ENCODE measurements around the gene PCBP3.
"Not testable (repeated sequence)": the region's sequence is repeated elsewhere in the genome, so short reads cannot be mapped to it uniquely, and the experiment has no call there.

PCBP3 gene

DNA sequence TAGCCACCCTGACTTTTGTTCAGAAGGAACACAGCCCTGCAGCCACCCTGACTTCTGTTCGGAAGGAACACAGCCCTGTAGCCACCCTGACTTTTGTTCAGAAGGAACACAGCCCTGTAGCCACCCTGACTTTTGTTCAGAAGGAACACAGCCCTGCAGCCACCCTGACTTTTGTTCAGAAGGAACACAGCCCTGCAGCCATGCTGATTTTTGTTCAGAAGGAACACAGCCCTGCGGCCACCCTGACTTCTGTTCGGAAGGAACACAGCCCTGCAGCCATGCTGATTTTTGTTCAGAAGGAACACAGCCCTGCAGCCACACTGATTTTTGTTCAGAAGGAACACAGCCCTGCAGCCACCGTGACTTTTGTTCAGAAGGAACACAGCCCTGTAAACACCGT lies 208.9 kb downstream of the PCBP3 start:
- not testable (repeated sequence) for DNase-seq

DNA sequence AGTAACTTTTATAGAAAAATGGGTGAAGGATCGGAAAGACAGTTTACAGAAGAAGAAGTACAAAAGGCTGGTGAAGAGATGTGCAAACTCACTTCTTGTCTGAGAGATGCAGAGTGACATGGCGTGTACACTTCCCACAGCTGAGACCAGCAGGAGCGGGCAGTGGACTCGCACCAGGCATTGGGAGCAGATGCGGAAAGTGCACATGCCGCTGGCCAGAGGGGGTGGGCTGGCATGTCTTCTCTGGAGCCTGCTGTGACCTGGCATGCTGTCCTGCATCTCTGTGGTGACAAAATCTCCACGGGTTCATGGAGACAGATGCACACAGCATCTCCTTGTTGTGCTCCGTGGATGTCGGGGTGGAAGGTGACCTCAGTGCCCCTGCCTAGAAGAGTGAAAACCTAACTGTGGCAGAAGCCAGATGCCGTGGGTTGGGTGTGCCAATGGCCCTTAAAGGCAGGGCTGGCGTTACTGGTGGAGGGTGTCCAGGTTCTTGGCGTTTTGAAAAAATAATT lies 209.4 kb downstream of the PCBP3 start:
- DNase-seq: no peak

DNA sequence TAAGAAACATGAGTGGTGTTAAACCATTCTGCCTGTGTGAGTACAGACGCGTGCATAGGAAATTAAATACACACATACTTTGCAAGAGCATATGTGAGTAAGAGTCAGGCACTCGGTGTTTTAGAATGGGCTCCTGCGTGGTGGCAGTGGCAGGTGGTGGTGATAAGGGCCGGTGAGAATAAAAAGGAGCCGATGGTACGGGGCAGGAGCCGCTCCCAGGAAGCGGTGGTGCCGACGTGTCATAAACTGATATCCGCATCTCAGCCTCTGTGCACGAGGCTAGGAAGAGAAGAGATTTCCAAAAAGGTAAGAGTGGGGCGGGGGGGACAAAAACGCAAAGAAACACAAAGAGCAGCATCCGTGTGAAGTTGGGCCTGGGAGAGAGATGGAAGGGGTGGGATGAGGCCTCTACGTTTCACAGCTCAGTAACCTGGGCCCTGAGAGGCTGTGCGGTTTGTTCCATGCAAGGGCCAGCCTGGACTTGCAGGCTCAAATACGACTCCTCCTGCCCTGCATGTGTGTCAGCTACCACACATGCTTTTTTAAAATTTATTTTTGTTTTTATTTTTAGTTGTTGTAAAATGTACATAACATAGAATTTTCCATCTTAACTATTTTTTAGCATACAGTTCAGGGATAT lies 210.3 kb downstream of the PCBP3 start:
- no peak for DNase-seq

DNA sequence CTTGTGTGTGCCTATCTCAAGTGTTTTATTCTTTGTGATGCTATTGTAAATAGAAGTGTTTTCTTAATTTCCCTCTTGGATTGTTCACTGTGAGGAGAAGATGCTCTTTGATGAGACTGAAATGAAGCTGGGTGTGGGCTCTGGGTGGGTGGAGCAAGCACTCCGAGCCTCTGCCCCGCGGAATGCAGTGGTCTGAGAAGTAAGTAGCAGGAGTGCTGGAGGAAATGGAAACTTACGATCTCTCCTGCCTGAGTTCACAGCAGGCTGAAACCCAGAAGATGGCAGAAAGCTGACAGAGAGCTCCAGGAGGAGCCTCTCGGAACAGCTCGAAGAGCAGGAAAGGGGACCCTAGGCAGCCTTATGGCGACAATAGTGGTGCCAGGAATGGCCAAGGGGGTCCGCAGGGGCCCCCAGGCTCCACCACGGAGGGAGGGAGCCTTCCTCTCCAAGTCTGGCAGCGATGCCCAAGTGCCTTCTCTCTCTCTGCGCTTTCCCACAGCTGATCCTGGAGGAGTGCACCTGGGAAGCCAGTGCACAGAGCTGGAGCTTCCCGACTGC lies 211.2 kb downstream of the PCBP3 start:
- no peak for DNase-seq

DNA sequence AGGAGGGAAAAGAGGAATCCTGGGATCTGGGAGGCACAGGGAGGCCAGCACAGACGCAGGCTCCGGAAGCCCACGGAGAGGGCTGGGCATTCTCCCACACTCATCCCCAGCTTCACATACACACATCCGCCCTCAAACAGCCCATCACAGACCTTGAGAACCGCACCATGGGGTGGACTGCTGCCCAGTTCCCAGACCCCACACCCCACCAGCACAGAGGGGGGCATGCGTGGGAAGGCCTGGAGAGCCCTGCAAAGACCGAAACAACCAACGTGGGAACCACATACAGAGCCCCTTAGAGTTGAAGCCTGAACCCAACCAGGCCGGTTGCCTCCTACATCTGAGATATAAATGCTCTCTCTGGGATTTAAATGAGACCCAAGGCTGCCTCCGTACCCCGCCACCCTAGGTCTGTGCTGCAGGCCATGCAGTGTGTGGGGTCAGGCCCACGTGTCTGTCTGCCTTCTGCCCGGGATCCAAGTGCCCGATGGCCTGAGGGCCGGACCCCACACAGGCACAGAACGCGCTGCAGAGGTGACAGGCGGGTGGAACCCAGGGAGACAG lies 211.8 kb downstream of the PCBP3 start:
- DNase-seq: no peak

DNA sequence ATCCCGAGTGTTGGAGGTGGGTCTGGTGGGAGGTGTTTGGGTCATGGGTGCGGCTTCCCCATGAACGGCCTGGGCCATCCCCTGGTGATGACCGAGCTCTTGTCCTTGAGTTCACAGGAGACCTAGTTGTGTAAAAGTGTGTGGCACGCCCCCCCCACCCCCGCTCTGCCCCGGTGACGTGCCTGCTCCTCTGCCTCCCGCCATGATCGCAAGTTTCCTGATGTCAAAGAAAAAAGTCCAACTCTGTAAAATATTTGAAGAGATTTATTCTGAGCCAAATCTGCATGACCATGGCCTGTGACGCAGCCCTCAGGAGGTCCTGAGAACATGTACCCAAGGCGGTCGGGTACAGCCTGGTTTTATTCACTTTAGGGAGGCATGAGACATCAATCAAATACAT lies 212.9 kb downstream of the PCBP3 start:
- no peak for DNase-seq

DNA sequence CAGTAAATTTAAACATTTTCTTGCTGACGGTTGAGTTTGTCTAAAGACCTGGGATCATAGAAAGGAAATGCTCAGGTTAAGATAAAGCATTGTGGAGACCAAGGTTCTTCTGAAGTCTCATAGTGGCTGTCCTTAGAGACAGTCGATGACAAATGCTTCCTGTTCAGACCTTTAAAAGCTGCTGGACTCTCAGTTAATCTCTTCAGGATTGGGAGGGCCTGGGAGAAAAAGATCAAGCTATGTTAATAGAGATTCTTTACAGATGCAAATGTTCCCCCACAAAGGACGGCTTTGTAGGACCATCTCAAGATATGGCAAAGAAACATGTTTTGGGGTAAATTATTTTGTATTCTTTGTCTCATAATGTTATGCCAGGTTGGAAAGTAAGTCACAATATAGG lies 213.4 kb downstream of the PCBP3 start:
- no peak for DNase-seq

DNA sequence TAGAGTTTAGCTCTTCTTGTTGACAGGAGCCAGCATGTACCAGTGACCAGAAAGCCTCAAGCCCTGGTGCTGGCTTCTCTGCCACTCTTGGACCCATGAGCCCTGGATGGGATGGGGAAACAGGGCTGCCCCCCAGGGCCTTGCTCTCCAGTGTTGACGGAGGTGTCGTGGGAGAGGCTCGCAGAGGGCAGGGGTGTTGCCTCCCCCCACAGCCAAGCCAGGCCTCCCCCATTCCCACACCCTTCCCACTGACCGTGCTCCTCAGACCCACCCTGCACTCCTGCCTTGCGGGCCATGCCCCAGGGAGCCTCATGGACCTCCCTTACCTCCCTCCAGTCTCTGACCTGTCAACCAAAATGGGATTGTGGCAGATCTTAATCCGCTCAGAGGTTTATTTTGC lies 214.2 kb downstream of the PCBP3 start:
- DNase-seq: no peak

DNA sequence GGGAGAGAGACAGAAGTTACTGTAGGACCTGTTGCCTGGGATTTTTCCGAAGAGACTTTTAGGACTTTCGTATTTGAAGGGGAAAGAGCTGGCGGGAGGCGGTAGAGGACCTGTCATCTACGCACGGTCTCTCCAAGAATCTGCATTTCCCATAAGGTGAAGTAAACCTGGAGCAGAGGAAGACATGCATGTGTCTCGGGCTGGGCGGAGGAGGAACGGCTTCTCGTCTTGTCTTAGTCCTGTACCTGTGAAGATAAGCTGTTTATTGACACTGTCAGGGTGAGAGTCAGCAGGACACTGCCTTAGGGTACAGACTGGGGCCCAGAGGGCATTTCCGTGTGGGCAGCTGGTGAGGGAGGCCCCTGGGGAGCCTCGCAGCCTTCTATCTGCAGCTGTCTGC lies 214.7 kb downstream of the PCBP3 start:
- DNase-seq: no peak

DNA sequence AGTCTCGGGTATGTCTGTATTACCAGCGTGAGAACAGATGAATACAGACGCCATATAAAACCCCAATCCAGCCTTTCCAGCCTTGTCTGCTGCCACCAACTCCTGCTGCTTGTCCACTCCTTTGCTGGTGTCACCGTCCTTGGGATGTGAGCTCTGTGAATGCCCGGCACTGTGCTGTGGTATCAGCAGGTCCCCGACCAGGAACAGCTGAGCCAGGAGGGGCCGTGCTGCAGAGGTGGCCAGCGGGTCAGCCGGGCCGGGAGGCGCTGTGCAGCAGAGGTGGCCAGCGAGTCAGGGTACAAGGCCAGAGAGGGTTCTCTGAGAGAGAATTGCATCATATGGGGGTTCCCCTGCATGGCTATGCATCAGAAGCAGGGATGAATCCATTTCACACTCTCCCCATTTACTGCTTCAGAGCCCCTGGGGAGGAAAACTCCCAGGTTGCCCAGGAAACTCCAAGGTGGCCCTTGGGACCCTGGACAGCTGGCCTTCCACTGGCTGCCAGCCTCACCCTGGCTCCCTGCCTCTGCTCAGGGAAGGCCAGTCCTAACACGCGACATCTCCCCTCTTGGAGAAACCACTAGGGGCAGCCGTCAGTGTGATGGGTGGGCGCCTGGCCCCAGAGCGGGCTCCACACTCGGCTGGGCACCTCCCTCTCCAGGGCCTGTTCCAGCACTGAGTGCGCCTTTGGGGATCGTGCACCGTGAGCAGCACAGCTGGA lies 215.7 kb downstream of the PCBP3 start:
- DNase-seq: no peak

DNA sequence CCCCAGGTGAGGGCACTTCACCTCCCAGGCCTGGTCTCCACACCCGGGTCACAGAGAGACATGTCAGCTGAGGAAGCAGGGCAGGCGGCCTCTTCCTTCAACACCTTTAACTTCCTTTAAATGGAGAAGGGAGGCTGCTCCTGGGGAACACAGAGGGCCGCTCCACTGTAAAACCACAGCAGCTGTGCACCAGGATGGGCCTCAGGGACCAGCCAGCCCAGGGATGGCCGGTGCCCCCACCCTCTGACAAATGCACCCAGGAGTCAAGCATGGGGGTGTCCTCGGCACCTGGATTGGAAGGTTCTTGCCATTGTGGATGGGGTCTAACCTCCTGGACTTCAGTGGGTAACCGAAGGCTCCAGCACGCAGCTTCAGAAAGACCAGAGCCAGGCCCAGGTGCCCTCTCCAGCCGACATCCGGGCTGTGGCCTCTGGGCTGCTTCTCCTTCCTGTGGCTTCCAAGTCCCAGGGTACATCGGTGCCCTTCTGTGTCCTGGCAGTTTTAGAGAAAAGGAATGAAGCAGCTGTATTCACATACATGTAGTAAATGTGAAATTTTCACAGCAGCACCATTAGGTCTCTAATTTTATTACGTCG lies 216.3 kb downstream of the PCBP3 start:
- no peak for DNase-seq

DNA sequence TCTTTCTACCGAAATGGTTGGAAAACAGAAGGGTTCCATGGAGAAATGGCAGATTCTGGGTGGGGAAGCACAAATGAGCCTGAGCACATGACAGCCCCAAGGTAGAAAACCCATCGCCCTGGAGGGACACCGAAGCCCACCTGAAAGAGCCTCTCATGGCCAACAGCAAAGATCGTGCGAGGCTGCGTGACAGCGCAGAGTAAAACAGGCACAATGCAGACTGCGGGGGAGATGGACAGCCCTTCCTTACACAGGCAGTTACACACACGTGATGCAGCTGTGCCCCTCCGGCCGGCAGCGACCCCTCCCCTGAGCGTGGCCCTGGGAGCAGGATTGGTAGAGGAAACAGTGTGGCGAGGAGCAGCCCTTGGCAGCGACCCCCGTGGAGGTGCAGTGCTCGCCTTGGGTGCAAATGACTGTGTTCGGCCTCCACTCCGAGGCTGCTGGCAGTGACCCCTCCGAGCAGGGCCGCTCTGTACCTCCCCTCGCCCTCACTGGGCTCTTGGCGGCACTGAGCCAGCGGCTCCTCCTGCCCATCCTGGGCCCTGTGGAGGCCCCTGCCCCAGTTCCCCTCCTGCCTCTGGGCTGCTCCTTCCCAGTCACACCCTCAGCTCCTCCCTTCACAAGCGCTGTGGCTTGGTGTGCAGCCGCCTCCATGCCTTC lies 217.1 kb downstream of the PCBP3 start:
- no peak for DNase-seq

DNA sequence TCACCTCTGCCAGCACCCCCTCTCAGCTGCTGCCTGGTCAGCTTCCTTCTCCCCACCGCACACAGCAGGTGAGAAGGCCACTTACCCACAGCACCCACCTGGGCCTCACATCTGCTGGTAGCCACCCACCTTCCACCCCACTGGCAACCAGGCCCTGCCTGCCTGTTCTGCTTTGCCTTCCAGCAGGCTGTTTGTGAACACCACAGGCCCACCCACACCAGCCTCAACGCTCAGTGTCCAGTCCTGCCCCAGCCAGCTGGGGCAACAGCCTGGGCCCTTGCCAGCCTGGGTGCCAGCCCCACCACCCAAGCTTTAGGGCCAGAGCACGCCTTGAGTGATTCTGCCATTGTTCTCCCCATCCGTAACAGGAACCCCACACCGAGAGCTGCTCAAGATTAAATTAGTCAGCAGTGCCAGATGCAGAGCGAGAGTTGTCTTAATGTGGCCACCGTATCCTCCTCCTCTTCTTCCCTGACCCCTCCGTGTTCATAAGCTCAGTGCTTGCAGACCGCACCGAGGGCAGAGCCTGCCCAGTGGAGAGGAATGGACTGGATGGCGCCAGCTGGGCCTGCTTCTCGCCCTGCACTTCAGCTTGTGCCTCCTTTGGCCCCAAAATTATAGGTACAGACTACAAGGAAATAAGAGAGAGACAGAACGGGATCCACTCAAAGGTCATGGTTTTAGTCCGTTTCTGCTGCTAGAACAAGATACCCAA lies 217.8 kb downstream of the PCBP3 start:
- no peak for DNase-seq

DNA sequence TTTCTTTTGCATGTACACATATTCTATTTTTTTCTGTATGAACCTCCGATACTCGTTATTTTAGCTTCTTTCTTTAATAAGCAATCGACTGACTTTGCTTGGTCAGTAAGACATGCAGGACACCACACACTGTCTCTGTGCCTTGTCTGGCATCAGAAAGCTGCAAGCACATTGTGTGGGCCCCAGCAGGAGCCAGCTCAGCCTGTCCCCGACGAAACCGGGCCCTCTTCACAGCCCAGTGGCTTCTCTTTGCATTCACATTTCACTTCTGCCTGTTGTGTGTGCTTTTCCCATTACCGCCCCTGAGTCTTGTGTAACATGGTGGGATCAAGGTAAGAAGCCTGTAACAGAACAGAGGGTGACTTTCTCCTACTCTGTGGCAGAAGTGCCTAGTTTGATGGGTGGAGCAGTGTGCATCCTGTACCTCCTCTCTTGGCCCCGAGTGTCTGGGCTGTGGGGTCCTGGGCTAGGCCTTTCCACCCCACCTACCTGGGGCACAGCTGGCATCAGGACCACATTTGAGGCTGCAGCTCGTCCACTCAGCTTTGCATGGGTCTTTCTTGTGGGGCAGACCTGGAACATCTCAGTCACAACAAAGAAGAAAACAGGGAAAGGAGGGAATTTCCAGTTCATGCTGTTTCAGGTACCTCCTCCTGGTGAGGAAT lies 219.2 kb downstream of the PCBP3 start:
- no peak for DNase-seq

DNA sequence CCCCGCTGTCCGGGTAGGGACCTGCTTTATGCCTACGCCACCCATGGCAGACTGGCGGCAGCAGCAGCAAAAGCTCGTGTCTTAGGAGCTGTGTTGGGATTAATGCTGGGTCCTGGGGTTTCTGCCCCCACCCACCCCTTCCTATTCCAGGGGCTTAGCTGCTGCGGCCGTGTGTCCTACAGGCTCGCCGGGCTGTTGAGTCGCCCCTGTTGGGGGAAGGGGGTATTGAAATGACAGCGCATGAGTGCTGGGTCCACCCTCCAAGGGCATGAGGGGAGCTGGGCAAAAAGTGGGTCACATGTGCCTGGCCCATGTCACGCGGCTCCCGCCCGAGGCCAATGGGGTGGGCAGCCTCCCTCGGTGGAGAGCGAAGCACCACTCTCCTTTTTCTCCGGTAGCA lies 219.7 kb downstream of the PCBP3 start:
- no peak for DNase-seq

DNA sequence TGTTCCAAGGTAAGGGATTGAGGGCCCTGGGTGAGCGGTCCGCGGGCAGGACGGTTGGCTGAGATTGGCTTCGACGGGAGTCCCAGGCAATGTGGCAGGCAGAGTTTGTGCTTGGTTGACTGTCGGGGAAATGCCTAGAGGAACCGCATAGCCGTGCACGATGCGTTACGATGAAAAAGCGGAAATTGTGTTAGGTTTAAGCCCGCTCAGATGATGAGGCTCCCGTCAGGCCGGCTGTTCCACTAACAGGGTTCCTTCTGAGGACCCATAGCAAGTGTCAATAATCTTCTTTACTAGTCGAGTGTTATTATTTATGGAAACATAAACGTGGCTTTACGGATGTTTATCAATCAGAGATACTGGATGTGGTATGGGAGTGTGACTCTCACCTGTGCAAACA lies 220.2 kb downstream of the PCBP3 start:
- DNase-seq: no peak

DNA sequence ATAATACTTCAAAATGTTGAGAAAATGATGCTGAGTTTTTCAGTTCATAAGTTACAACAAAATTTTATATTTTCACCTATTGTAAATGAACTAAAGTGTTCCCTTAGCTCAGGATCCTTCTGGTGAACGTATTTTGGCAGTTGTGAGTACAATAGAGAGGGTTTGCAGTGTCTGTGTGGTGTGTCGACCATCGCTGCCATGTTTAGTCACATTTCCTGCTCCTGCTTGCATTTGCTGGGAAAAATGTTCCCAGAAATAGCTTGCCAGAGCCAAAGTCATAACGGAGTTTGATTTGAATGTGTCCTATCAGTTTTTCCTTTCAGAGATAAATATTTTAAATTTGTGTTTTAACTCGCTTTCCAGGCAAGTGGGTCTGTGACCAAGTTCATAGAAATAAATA lies 220.9 kb downstream of the PCBP3 start:
- no peak for DNase-seq

DNA sequence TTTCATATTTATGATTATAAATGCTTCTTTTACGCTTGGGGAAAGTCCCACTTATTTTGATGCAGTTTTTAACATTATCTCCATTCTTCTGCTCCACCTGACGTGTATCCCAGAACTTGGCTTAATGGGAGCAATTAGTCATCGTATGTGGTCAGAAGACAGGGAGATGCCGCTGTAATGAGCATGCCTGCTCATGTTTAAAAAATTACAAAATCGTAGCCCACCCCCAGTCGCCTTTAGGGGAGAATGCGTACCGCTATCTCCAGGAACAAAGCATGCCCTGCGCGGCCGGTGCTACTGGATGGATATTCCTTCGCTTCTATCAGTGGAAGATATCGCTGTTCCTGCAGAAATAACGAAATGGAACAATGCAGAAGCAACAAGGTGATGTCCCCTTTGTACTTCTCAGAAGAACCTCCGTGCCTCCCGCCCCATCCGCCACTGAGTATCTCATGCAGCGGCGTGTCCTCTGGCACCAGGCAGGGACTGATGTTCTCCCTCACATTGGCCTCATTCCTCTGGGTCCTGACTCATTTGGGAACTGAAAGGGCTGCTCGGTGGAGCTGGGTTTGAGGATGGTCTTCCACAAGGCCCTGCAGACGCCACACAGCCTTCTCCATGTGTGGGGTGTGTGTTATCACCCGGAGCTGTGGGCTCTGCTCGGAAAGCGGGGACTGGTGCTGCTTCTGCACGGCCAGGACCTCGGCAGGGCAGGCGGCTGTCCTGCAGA lies 221.7 kb downstream of the PCBP3 start:
- no peak for DNase-seq

DNA sequence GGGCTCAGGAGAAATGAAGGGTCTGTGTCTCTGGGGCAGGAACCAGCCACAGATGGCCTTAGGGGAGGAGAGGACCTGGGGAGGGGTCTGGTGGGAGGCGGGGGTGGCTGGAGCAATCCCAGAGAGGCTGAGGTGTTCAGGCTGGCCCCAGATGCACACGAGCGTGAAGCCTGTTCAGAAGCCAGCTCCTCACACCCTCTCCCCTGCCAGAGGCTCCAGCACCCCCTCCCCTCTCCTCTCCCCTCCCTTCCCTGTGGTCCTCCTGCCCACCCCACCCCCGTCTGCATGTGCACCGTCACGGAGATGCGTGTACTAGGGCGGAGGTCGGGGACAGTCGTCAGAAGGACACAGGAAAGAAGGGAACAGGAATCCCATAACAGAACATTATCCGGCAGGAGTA lies 223.0 kb downstream of the PCBP3 start:
- no peak for DNase-seq

DNA sequence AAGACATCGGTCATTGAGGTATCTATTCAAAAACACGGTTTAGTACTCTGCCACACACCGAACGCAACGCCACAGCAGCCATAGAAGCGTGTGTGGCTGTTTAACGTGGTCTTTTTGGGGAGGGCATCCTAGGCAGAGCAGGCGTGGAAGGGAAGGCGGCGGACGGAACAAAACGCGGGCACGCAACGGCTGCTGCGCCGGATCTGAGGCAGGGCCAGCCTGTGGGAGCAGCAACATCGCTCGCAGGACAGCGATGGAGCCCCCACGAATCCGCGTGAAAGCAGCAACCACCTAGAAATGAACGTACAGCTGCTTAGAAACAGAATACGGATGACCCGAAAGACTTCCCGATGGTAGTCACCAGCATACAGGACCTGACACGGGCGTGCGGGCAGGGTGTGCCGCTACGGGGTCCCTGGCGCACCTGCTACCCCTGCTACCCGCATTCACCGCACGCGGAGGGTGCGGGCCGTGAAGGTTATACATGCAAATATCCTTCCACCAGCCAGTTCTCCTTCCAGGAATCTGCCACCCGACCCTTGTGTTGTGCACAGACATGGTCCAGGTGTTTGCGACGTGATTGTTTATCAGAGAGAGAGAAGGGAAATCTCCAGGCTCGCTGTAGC lies 223.6 kb downstream of the PCBP3 start:
- no peak for DNase-seq

DNA sequence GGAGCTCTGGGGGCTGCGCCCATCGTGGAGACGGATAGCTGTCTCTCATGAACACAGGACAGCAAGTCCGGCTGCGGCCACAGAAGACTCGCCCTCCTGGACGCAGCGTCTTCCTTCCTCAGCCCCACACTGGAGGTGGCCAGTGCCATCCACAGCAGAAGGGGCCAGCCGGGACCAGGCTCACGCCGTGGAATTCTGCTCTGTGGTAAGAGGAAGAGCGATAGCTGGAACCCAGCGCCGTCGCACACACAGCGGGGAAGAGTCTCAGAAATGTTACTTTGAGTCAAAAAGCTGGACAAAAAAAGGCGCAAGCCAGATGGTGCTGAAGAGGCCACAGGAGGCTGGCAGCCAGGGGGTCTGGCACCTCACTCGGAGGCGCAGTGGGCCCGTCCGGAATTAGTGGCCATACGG lies 224.2 kb downstream of the PCBP3 start:
- DNase-seq: no peak

All from CD4-positive, alpha-beta T cell treated with Interleukin-21 for 1 hour (primary cell).